ENCODE results near the gene CFL2.
"Not testable (repeated sequence)": the region's sequence is repeated elsewhere in the genome, so short reads cannot be mapped to it uniquely, and the experiment has no call there.

CFL2 gene

DNA sequence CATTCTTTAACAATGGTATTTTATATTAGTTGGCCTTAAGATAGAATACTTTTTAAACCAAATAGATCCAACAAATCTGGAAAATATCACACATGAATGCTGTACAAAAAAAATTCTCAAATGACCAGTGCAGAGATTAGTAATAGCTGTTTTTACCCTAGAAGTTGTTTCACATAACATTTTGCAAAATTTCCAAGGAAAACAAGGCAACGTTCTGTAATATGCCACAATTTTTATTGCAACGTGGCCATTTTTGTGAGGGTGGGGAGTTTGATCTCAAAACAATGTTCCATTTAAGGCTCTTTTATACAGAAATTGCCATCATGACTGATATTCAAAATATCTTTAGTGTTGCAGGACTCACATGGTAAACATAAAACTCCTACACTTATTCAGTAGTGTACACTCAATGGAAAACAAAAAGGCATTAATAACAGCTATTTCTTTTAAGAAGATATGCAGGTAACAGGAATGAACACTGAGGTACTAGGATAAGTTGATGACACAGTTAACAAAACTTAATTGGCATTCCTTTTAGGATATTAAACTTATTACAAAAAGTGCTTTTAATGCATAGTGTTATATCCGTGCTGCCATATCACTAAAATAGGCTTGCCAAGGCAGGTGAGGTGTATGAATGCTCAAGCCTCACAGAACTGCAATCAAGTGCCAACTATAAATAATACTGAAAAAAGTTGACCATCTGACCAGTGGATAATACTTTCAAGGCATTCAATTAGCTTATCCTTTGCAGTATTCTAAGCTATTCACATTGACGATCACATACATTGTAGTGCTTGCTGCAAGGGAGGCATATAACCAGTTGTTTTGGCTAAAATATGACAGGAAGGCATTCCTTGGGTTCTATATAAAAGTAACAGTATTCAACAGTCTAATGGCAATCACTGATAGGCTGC lies 2.3 kb downstream of the CFL2 start:
- DNase-seq (ENCODE audit: low read depth, low spot score), result no peak

- DNase-seq (ENCODE audit: low read depth, low spot score), result peak; percentile 50
Measured at GRCh38 chr14:34711169-34711568, 3.2 kb downstream of the CFL2 start.

DNA sequence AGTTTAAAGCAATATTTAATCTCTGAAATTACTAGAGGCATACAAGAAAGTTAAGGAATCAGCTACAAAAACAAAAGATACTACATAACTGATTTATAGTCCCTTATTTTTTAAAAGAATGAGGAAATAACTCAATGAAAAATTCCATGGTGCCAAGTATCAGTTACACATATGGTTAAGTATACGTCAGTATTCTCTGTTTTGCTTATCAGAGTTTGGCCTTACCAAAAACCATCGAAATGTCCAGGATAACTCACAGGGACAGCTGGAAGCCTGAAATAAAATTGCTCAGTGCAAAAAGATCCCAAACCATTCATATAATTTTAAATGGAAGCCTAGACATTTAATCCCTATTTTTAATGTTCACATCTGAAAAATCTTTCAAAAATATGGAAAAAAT lies 3.6 kb downstream of the CFL2 start:
- no peak for DNase-seq (ENCODE audit: low read depth, low spot score)

DNA sequence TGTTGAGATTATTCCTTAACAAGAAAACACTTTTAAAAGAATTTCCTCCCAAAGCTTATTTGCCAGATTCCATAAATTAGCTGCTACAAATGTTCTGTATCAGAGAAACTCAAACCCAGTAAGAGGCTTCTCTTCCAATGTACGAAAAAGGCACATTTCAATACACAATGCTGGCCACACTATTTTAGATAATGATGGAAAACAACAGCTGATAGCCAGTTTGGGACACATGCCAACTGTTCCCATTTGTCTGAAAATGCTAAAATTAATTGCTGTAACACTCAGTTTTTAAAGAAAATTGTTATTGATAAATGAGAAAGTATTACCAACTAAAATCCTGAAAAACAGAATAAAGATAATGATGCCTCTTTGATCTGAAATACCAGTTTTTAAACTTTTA lies 4.4 kb downstream of the CFL2 start:
- DNase-seq (ENCODE audit: low read depth, low spot score), result no peak

GRCh38 chr14:34707722-34708121 lies 6.7 kb downstream of the CFL2 start:
- DNase-seq (ENCODE audit: low read depth, low spot score), result no peak

DNA sequence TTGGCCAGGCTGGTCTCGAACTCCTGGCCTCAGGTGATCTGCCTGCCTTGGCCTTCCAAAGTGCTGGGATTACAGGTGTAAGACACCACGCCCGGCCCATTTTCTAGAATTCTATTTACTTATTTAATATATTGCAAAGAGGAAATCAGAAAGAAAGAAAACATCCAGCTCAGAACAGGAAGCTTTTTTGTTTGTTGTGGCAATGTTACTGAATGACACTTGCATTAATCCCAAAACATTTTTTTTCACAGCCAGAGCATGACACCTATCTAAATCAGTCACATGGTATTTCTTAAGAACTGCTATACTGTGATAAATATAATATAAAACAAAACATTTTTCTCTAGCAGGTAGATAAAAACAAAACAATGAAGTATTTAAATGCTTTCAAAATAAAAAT lies 12.6 kb downstream of the CFL2 start:
- no peak for DNase-seq (ENCODE audit: low read depth, low spot score)

DNA sequence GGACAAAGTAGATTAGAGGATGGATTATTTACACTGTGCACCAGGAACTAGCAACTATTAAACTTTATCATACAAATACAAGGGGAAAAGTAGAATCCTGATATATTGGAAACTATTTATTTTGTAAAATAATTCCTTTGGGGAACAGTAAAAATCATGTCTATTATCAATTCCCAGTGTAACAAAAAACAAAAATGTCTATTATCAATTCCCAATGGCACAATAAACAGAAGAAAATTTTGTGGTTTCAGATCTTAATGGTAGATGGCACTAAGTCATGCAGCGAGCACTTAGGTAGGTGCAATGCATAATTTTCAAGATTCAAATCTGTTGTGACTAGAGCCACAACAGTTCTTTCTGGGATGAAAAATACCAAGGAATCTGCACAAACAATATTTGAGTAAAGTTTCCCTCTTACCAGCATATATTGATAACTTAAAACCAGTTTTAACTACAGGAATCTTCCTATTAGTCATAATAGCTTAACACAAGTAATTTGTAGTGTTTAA lies 13.7 kb downstream of the CFL2 start:
- DNase-seq (ENCODE audit: low read depth, low spot score), result no peak

DNA sequence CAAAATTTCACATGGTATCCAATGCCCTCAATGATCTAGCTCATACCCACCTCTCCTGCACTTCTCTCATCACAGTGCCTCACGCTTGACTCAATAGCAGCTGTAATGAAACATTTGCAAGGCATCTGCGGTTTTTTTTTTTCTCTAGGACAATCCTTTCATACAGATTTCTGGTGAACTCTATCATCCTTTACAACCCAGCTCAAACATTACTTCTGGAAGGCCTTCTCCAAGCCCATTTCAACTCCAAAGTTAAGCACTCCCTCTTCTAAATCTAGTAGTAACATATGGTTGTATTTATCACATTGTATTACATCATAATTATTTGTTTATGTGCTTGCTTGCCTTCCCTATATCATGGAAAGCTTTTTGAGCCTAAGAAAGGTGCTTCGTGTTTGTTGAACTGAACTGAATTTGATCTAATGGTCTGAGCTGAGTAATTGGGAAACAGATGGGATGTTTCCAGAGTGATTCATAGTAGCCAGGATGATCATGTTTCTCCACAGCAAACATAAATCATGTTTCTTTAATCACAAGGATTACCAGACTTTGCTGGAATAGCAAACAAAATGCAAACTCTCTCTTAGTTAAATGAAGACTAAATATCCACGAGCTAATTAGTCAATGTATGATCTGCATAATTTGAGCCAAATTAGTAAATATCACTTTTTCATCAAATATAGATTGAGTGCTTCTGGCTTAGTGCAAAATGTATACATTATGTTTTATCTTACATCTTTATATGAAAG lies 14.3 kb downstream of the CFL2 start:
- DNase-seq (ENCODE audit: low read depth, low spot score), result peak; percentile 62

GRCh38 chr14:34694216-34694615 lies 20.2 kb downstream of the CFL2 start:
- DNase-seq (ENCODE audit: low read depth, low spot score), result not testable (repeated sequence)

DNA sequence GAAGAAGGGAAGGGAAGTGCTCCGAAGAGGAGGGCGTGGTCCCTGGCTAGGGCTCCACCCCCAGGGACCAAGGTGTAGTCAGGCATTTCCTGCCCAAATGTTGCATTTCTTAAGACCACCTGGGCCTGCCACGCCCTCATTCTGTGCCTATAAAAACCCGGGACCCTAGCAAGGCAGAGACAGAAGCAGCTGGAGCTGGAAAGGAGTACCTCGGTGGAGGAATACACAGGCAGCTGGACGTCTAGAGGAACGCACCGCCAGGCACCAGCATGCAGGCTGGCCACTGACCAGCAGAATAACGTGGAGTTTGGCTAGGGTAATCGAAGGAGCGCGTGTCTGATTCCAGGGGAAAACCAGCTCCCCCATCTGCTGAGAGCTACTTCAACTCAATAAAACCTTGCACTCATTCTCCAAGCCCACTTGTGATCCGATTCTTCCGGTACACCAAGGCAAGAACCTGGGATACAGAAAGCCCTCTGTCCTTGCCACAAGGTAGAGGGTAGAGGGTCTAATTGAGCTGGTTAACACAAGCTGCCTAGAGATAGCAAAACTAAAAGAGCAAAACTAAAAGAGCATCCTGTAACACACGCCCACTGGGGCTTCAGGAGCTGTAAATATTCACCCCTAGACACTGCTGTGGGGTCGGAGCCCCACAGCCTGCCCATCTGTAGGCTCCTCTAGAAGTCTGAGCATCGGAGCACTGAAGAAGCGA lies 21.0 kb downstream of the CFL2 start:
- DNase-seq (ENCODE audit: low read depth, low spot score), result no peak

DNA sequence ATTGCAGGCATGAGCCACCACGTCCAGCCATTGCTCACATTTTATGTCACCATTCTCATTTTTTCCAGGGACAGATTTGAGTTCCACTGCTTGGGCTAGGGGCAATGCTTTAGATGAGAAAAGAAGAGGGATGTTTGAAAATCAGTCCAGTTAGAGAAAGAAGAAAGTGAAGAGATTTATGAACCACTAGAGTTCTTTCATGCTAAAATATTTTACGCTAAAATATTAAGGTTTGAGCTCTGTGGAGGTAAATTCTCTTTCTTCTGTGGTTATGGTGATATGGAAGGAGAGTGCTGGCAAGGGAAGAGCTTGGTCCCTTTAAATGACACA lies 21.5 kb downstream of the CFL2 start:
- DNase-seq (ENCODE audit: low read depth, low spot score), result no peak

DNA sequence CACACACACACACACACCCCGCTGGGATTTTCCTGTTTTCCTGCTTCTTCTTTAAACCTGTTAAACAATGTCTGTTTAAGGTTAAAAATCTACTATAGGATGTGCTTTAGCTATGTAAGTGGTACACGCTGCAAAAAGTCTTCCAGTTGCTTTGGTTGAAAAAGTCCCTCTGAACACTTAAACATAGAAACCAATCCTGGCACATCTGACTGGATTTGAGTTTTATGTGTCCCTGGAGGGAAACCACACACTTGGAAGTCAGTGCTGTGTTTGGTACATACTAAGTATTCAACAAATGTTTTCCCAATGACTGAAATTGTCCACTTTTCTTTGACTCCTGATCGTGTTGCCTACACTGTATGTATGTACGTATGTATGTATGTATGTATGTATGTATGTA lies 22.0 kb downstream of the CFL2 start:
- no peak for DNase-seq (ENCODE audit: low read depth, low spot score)

- no peak for DNase-seq (ENCODE audit: low read depth, low spot score)
Measured at GRCh38 chr14:34691206-34691605, 23.2 kb downstream of the CFL2 start.

DNA sequence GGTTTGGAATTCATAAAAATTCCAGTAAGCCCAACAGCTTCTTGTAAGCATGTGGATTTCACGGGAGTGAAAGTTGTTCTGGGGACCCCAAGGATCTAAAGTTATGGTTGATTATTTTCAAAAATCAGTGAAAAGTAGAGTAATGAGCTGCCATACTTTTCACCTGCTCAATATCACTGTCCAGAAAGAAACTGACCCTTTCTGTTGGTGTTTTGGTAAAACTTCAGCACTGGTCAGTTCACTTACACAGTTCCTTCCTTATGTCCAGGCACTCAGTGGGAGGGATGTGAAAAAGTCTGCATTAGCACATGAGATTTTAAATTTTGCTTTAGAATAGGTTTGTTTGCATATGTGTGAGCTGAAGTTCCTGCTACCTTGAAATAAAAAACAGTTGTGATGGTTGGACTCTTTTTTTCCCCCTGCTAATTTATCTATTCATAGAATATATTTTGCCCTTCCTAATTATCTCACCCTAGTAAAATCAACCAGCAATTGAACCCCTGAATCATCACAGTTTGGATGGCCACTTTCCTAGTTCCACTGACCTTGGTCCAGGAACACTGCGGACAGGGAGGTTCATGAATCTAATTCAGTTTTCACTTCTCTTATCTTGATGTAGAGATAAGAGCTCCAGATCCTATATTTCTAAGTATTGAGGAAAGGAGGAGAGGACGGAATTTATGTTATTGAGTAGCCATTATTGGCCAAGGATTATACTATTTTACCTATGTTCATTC lies 25.8 kb downstream of the CFL2 start:
- DNase-seq (ENCODE audit: low read depth, low spot score), result no peak

GRCh38 chr14:34685819-34686428 lies 28.5 kb downstream of the CFL2 start:
- no peak for DNase-seq (ENCODE audit: low read depth, low spot score)

- no peak for DNase-seq (ENCODE audit: low read depth, low spot score)
Measured at GRCh38 chr14:34684578-34684977, 29.8 kb downstream of the CFL2 start.

DNA sequence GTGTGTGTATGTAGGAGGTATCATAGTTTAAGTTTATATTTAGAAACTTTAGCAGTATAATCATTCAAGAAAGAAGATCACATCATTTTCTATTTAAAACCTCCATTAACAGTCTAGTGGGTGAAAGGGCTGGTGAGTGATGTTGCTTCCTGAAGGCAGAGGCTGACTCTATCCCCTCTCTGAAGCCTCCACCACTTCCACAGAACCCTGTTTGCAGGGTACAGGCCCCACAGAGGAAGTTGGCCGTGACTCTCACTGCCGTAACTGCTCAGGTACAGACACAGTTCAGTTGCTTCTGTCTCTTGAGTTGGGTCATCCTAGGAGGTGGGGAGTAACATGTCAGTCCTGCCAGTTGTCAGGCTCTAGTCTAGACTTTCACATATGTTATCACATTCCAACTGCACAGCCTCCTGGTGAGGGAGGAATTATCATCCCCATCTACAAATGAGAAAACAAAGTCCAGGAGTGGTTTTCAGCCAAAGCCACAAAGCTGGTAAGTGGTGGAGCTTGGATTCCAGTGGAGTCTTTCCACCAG lies 31.5 kb downstream of the CFL2 start:
- no peak for DNase-seq (ENCODE audit: low read depth, low spot score)

- DNase-seq (ENCODE audit: low read depth, low spot score), result no peak
Measured at GRCh38 chr14:34680806-34681479, 33.5 kb downstream of the CFL2 start.

DNA sequence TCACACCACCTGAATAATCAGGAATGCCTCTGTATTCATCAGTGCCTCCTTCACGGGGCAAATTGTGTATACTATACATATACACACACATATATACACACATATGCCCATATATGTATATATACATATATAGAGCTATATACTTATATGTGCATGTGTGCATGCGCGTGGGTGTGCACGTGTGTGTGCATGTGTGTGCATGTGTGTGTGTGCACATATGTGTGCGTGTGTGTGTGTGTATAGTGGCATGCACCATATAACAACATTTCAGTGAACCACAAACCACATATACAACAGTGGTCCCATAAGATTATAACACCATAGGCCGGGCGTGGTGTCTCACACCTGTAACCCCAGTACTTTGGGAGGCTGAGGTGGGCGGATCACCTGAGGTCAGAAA lies 35.7 kb downstream of the CFL2 start:
- DNase-seq (ENCODE audit: low read depth, low spot score), result no peak

DNA sequence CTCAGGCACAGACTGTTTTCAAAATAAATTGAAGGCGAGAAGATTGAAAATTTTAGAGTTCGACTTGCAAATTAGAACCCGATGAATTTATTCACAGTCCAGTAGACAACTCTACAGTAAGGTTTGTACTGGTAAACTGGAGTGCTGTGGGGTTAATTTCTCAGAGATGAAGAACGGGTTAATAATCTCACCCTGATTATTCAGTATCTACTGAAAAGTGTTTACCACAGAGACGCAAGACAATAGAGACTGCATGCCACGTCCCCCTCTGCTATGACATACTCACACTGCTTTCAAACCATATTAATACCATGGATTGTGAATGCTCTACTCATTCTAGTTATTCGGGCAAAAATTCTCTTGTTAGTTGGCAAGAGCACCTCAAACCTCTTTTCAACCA lies 36.1 kb downstream of the CFL2 start:
- DNase-seq (ENCODE audit: low read depth, low spot score), result no peak

All from brain pericyte (primary cell).